ENCODE results near the gene B3GNT7.
A peak's percentile ranks its signal among the peaks of the same experiment; 100 is the strongest.

The B3GNT7 gene

DNA sequence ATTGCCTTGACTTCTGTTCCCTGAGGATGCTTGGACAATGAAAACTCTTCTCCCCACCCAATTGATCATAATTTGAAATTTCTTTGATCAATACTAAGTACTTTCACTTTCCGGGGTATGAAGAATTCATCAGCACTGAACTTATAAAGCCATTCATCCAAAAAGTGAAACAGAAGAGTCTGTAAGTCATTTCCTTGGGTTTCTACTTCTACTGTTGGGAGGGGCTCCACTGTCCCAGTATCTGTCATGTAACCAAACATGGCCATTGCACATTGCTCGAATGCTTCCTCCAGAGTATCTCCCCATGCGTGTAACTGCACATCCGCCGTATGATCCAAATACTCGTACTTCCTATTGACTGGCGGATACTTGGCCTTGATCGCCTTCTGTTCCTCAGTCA, 38.5 kb downstream of the B3GNT7 start:
- no CpG with 5 or more reads among the region's 8 CpGs for WGBS, 2 donors (ENCODE audit: extremely low coverage in 2 of 2, insufficient read length in 2 of 2, insufficient replicate concordance in 1 of 2)
- no peak overlapping the region for H3K4me2 ChIP-seq (ENCODE audit: insufficient read depth, low read length, poor library complexity, severe bottlenecking)
- H2BK12ac ChIP-seq (ENCODE audit: low read length) = no peak overlapping the region
- H2BK5ac ChIP-seq (ENCODE audit: low read length) = no peak overlapping the region
- H2BK15ac ChIP-seq (ENCODE audit: low read length) = no peak overlapping the region
- H3K23ac ChIP-seq (ENCODE audit: low read depth, low read length, poor library complexity) = no peak overlapping the region
- H3K4me1 ChIP-seq (ENCODE audit: control insufficient read depth in 2 of 2, insufficient read depth in 1 of 2, low read depth in 1 of 2, low read length in 2 of 2) = no peaks in the 10 kb centered on the region
- no peak overlapping the region for H2AFZ ChIP-seq (ENCODE audit: low read length)
- H3K18ac ChIP-seq (ENCODE audit: low read length) = no peak overlapping the region
- H4K8ac ChIP-seq (ENCODE audit: low read depth, low read length) = no peak overlapping the region
- no peak overlapping the region for H2BK120ac ChIP-seq (ENCODE audit: low read depth, low read length)
- no peak overlapping the region for H2AK5ac ChIP-seq (ENCODE audit: low read depth, low read length)
- H3K4me3 ChIP-seq (ENCODE audit: low read length in 2 of 2) = no peak overlapping the region
- DNase-seq (ENCODE audit: low spot score) = no peak
- no peaks in the 10 kb centered on the region for H3K36me3 ChIP-seq (replicated peaks in 1 of 2; ENCODE audit: control insufficient read depth in 2 of 2, insufficient read depth in 2 of 2, low read length in 2 of 2)
- no peak overlapping the region for H3K4ac ChIP-seq (ENCODE audit: low read length)
- no peak overlapping the region for H3K9ac ChIP-seq (ENCODE audit: low read depth, low read length, poor library complexity)
- H3K79me1 ChIP-seq (ENCODE audit: low read depth, low read length) = no peaks in the 10 kb centered on the region
- no peak overlapping the region for H3K27ac ChIP-seq (replicated peaks; ENCODE audit: low read length)
- no peak overlapping the region for H4K91ac ChIP-seq (ENCODE audit: low read depth, low read length, poor library complexity)
- H3K27me3 ChIP-seq (ENCODE audit: control insufficient read depth in 3 of 3, insufficient read depth in 3 of 3, low read depth in 1 of 3, low read length in 3 of 3) = no peaks in the 10 kb centered on the region
- H3K9me3 ChIP-seq (replicated peaks in 1 of 2; ENCODE audit: control insufficient read depth in 2 of 2, insufficient read depth in 1 of 2, low read depth in 1 of 2, low read length in 2 of 2) = peaks cover 2 to 3% of the 10 kb centered on the region in 2 donors
- H3K14ac ChIP-seq (ENCODE audit: low read length) = no peak overlapping the region

DNA sequence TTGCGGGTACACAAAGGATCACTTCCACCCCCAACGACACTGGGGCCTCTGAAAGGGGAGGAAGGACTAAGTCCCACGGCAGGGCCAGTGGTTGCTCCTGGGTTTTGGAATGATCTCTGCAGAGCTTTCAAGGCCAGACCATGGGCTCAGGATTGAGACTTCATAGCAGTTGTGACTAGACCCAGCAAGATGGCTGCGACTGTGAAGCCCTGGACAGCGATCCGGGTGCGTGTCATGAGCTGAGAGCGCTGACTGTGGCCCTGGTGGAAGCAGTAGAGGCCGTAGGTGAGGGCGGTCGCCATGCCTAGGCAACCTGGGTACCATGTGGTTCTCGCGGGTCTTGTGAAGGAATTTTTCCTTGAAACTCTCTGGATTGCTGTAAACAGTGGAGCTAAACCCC, 41.4 kb downstream of the B3GNT7 start:
- Histone ChIP-seq H2BK12ac (ENCODE audit: low read length) (no peak overlapping the region), H3K14ac (ENCODE audit: low read length) (peak overlapping the region; percentile 47), H3K27me3 (ENCODE audit: control insufficient read depth in 3 of 3, insufficient read depth in 3 of 3, low read depth in 1 of 3, low read length in 3 of 3) (no peaks in the 10 kb centered on the region), H2BK15ac (ENCODE audit: low read length) (peak overlapping the region; percentile 64), H3K18ac (ENCODE audit: low read length) (no peak overlapping the region), H2BK120ac (ENCODE audit: low read depth, low read length) (no peak overlapping the region), H3K23ac (ENCODE audit: low read depth, low read length, poor library complexity) (no peak overlapping the region), H3K36me3 (replicated peaks in 1 of 2; ENCODE audit: control insufficient read depth in 2 of 2, insufficient read depth in 2 of 2, low read length in 2 of 2) (no peaks in the 10 kb centered on the region), H2BK5ac (ENCODE audit: low read length) (no peak overlapping the region), H4K91ac (ENCODE audit: low read depth, low read length, poor library complexity) (no peak overlapping the region), H2AK5ac (ENCODE audit: low read depth, low read length) (no peak overlapping the region), H3K4me2 (ENCODE audit: insufficient read depth, low read length, poor library complexity, severe bottlenecking) (no peak overlapping the region), H3K4ac (ENCODE audit: low read length) (no peak overlapping the region), H4K8ac (ENCODE audit: low read depth, low read length) (peak overlapping the region; percentile 72), H3K4me3 (ENCODE audit: low read length in 2 of 2) (no peak overlapping the region), H3K4me1 (ENCODE audit: control insufficient read depth in 2 of 2, insufficient read depth in 1 of 2, low read depth in 1 of 2, low read length in 2 of 2) (no peaks in the 10 kb centered on the region), H3K79me1 (ENCODE audit: low read depth, low read length) (no peaks in the 10 kb centered on the region), H3K9ac (ENCODE audit: low read depth, low read length, poor library complexity) (no peak overlapping the region), H3K27ac (replicated peaks; ENCODE audit: low read length) (no peak overlapping the region), H2AFZ (ENCODE audit: low read length) (peak overlapping the region; percentile 71), H3K9me3 (replicated peaks in 1 of 2; ENCODE audit: control insufficient read depth in 2 of 2, insufficient read depth in 1 of 2, low read depth in 1 of 2, low read length in 2 of 2) (no peaks in the 10 kb centered on the region)
- DNase-seq (ENCODE audit: low spot score) = no peak
- WGBS, 2 donors (ENCODE audit: extremely low coverage in 2 of 2, insufficient read length in 2 of 2, insufficient replicate concordance in 1 of 2) = no CpG with 5 or more reads among the region's 13 CpGs

DNA sequence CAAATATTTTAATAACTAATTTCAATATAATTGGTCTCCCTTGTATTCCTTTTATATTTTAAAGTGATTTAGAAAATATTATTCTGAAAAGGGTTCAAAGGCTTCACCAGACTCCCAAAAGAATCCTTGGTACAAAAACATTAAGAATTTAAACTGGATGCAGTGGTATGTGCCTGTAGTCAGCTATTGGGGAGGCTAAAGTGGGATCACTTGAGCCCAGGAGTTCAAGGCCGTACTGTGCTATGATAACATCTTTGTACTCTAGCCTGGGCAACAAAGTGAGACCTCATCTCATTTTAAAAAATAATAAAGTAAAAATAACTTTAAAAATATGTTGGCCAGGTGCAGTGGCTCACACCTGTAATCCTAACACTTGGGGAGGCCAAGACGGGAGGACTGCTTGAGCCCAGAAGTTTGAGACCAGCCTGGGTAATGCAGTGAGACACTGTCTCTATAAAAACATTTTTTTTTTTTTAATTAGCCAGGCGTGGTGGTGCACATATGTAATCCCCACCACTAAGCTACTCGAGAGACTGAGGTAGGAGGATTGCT, 54.1 kb downstream of the B3GNT7 start:
- H3K27me3 ChIP-seq (ENCODE audit: control insufficient read depth in 3 of 3, insufficient read depth in 3 of 3, low read depth in 1 of 3, low read length in 3 of 3) = no peaks in the 10 kb centered on the region
- WGBS, 2 donors (ENCODE audit: extremely low coverage in 2 of 2, insufficient read length in 2 of 2, insufficient replicate concordance in 1 of 2) = no CpG with 5 or more reads among the region's 4 CpGs
- DNase-seq (ENCODE audit: low spot score) = no peak

DNA sequence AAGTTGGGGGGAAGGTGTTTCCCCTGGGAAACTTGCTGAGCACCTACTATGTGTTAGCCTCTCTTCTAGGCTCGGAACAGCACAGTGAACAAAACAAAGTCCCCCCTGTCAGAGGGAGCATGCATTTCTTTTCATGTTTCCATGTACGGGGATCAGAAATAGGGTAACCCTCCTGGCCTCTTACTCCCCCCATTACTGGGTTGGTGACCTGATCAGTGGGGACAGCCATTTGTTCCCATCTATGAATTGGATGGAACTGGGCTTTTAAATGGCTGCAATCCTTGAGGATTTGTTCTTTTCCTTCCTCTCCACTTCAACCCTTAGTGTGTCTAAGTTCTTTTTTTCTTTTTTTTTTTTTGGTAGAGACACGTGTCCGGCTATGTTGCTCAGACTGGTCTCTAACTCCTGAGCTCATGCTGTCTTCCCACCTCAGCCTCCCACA, 55.1 kb downstream of the B3GNT7 start:
- no peak overlapping the region for H2BK5ac ChIP-seq (ENCODE audit: low read length)

More for the DNA sequence above, 54.1 kb downstream of the B3GNT7 start:
- no peak overlapping the region for H3K27ac ChIP-seq (replicated peaks; ENCODE audit: low read length)
- H3K4me2 ChIP-seq (ENCODE audit: insufficient read depth, low read length, poor library complexity, severe bottlenecking) = no peak overlapping the region
- H3K9ac ChIP-seq (ENCODE audit: low read depth, low read length, poor library complexity) = no peak overlapping the region
- peaks cover 13 to 23% of the 10 kb centered on the region in 2 donors for H3K36me3 ChIP-seq (replicated peaks in 1 of 2; ENCODE audit: control insufficient read depth in 2 of 2, insufficient read depth in 2 of 2, low read length in 2 of 2)
- H2AFZ ChIP-seq (ENCODE audit: low read length) = no peak overlapping the region
- H4K8ac ChIP-seq (ENCODE audit: low read depth, low read length) = no peak overlapping the region
- no peaks in the 10 kb centered on the region for H3K79me1 ChIP-seq (ENCODE audit: low read depth, low read length)
- peaks cover 0 to 10% of the 10 kb centered on the region in 2 donors for H3K4me1 ChIP-seq (ENCODE audit: control insufficient read depth in 2 of 2, insufficient read depth in 1 of 2, low read depth in 1 of 2, low read length in 2 of 2)
- no peak overlapping the region for H3K14ac ChIP-seq (ENCODE audit: low read length)
- H4K91ac ChIP-seq (ENCODE audit: low read depth, low read length, poor library complexity) = no peak overlapping the region
- H2BK15ac ChIP-seq (ENCODE audit: low read length) = no peak overlapping the region
- no peak overlapping the region for H2AK5ac ChIP-seq (ENCODE audit: low read depth, low read length)
- no peak overlapping the region for H3K4me3 ChIP-seq (ENCODE audit: low read length in 2 of 2)
- H3K9me3 ChIP-seq (replicated peaks in 1 of 2; ENCODE audit: control insufficient read depth in 2 of 2, insufficient read depth in 1 of 2, low read depth in 1 of 2, low read length in 2 of 2) = no peaks in the 10 kb centered on the region
- no peak overlapping the region for H2BK5ac ChIP-seq (ENCODE audit: low read length)
- no peak overlapping the region for H2BK12ac ChIP-seq (ENCODE audit: low read length)
- no peak overlapping the region for H3K4ac ChIP-seq (ENCODE audit: low read length)
- H3K18ac ChIP-seq (ENCODE audit: low read length) = no peak overlapping the region
- no peak overlapping the region for H3K23ac ChIP-seq (ENCODE audit: low read depth, low read length, poor library complexity)
- H2BK120ac ChIP-seq (ENCODE audit: low read depth, low read length) = no peak overlapping the region

More for the DNA sequence above, 55.1 kb downstream of the B3GNT7 start:
- Histone ChIP-seq H3K4me2 (ENCODE audit: insufficient read depth, low read length, poor library complexity, severe bottlenecking) (no peak overlapping the region), H3K27me3 (ENCODE audit: control insufficient read depth in 3 of 3, insufficient read depth in 3 of 3, low read depth in 1 of 3, low read length in 3 of 3) (no peaks in the 10 kb centered on the region), H2AFZ (ENCODE audit: low read length) (no peak overlapping the region), H3K27ac (replicated peaks; ENCODE audit: low read length) (no peak overlapping the region), H3K4ac (ENCODE audit: low read length) (no peak overlapping the region), H4K91ac (ENCODE audit: low read depth, low read length, poor library complexity) (no peak overlapping the region), H3K4me3 (ENCODE audit: low read length in 2 of 2) (no peak overlapping the region), H3K23ac (ENCODE audit: low read depth, low read length, poor library complexity) (no peak overlapping the region), H2BK12ac (ENCODE audit: low read length) (no peak overlapping the region), H3K18ac (ENCODE audit: low read length) (no peak overlapping the region), H3K9ac (ENCODE audit: low read depth, low read length, poor library complexity) (no peak overlapping the region), H3K79me1 (ENCODE audit: low read depth, low read length) (no peaks in the 10 kb centered on the region), H2BK120ac (ENCODE audit: low read depth, low read length) (no peak overlapping the region), H3K4me1 (ENCODE audit: control insufficient read depth in 2 of 2, insufficient read depth in 1 of 2, low read depth in 1 of 2, low read length in 2 of 2) (peaks cover 0 to 10% of the 10 kb centered on the region in 2 donors), H2BK15ac (ENCODE audit: low read length) (no peak overlapping the region), H3K36me3 (replicated peaks in 1 of 2; ENCODE audit: control insufficient read depth in 2 of 2, insufficient read depth in 2 of 2, low read length in 2 of 2) (peaks cover 20 to 33% of the 10 kb centered on the region in 2 donors), H4K8ac (ENCODE audit: low read depth, low read length) (no peak overlapping the region), H3K9me3 (replicated peaks in 1 of 2; ENCODE audit: control insufficient read depth in 2 of 2, insufficient read depth in 1 of 2, low read depth in 1 of 2, low read length in 2 of 2) (no peaks in the 10 kb centered on the region), H2AK5ac (ENCODE audit: low read depth, low read length) (no peak overlapping the region), H3K14ac (ENCODE audit: low read length) (no peak overlapping the region)
- no peak for DNase-seq (ENCODE audit: low spot score)
- WGBS, 2 donors (ENCODE audit: extremely low coverage in 2 of 2, insufficient read length in 2 of 2, insufficient replicate concordance in 1 of 2) = no CpG with 5 or more reads among the region's 4 CpGs
